HEK293T (cell line): Measurements from ENCODE around the gene OAS2.

Experiments
- CTCF ChIA-PET: fragments of 350-600 bp; formaldehyde crosslinking; extraction: SDS; loops from one replicate; lab custom pipeline; 2021; ENCODE audit warnings: antibody characterized with exemption, inconsistent platforms; lab: Yijun Ruan, JAX
- POLR2A ChIA-PET: fragments of 350-600 bp; formaldehyde crosslinking; extraction: SDS; loops from one replicate; lab custom pipeline; 2020; ENCODE audit warnings: antibody characterized with exemption, inconsistent platforms; lab: Yijun Ruan, JAX
- DNase-seq: peaks from one replicate; pipeline ENCODE4 v3.0.0; 2012; ENCODE audit warnings: mixed read lengths; ENCODE audit errors: extremely low spot score
- ARNT ChIP-seq: fragments of 450-650 bp; IDR thresholded peaks from 2 replicates; pipeline ENCODE4 v1.6.1; 2017; ENCODE audit warnings: mild to moderate bottlenecking
- BHLHE40 ChIP-seq: fragments of 450-650 bp; IDR thresholded peaks from 2 replicates; pipeline ENCODE4 v1.6.1; 2016; ENCODE audit warnings: mild to moderate bottlenecking, moderate library complexity, borderline replicate concordance
- CTBP1 ChIP-seq: fragments of 450-650 bp; IDR thresholded peaks from 2 replicates; pipeline ENCODE4 v1.6.1; 2016; ENCODE audit warnings: borderline replicate concordance
- ELF4 ChIP-seq: fragments of 450-650 bp; IDR thresholded peaks from 2 replicates; pipeline ENCODE4 v1.6.1; 2017; ENCODE audit warnings: antibody characterized with exemption
- FOXA1 ChIP-seq: fragments of 450-650 bp; IDR thresholded peaks from 2 replicates; pipeline ENCODE4 v1.6.1; 2016; ENCODE audit warnings: mild to moderate bottlenecking
- FOXK2 ChIP-seq: fragments of 450-650 bp; IDR thresholded peaks from 2 replicates; pipeline ENCODE4 v1.6.1; 2016; ENCODE audit warnings: mild to moderate bottlenecking
- FOXM1 ChIP-seq: fragments of 450-650 bp; IDR thresholded peaks from 2 replicates; pipeline ENCODE4 v1.6.1; 2017; ENCODE audit warnings: mild to moderate bottlenecking, borderline replicate concordance
- HDGF ChIP-seq: fragments of 450-650 bp; IDR thresholded peaks from 2 replicates; pipeline ENCODE4 v1.6.1; 2017; ENCODE audit warnings: antibody characterized with exemption, borderline replicate concordance
- L3MBTL2 ChIP-seq: fragments of 450-650 bp; conservative IDR thresholded peaks from 2 replicates; pipeline ENCODE4 v1.6.1; 2016; ENCODE audit warnings: mild to moderate bottlenecking
- LEF1 ChIP-seq: fragments of 450-650 bp; IDR thresholded peaks from 2 replicates; pipeline ENCODE4 v1.6.1; 2017; ENCODE audit warnings: mild to moderate bottlenecking, borderline replicate concordance
- NFRKB ChIP-seq: fragments of 450-650 bp; IDR thresholded peaks from 2 replicates; pipeline ENCODE4 v1.6.1; 2016; ENCODE audit warnings: mild to moderate bottlenecking, moderate library complexity
- PKNOX1 ChIP-seq: fragments of 450-650 bp; IDR thresholded peaks from 2 replicates; pipeline ENCODE4 v1.6.1; 2016
- SP1 ChIP-seq: fragments of 450-650 bp; IDR thresholded peaks from 2 replicates; pipeline ENCODE4 v1.6.1; 2017
- SUZ12 ChIP-seq: fragments of 450-650 bp; IDR thresholded peaks from 2 replicates; pipeline ENCODE4 v1.6.1; 2016; ENCODE audit warnings: mild to moderate bottlenecking
- TARDBP ChIP-seq: fragments of 450-650 bp; IDR thresholded peaks from 2 replicates; pipeline ENCODE4 v1.6.1; 2016
- ZNF384 ChIP-seq: fragments of 450-650 bp; IDR thresholded peaks from 2 replicates; pipeline ENCODE4 v1.6.1; 2016

Gene OAS2

GRCh38 chr12:113040722-113041171, 62.4 kb downstream of the OAS2 start:
- TF ChIP-seq ELF4 (no peak), PKNOX1 (no peak), BHLHE40 (no peak), LEF1 (no peak), L3MBTL2 (no peak), CTBP1 (no peak), TARDBP (no peak), SUZ12 (no peak), NFRKB (no peak), FOXM1 (no peak), FOXA1 (no peak)
- ChIA-PET CTCF (interaction anchor here (1.1 kb wide), 1 partner anchor 48 kb away, joined by 3 read pairs; no protein-coding TSS in a partner anchor), POLR2A (no interaction called here)
- no peak for DNase-seq

GRCh38 chr12:113041560-113041959, 63.2 kb downstream of the OAS2 start:
- CTCF ChIA-PET, result no interaction called here
- no peak for DNase-seq
- TF ChIP-seq ELF4, result no peak
- no peak for TF ChIP-seq SUZ12
- POLR2A ChIA-PET, result no interaction called here

- TF ChIP-seq SUZ12 (no peak), PKNOX1 (no peak), TARDBP (no peak), BHLHE40 (no peak), HDGF (no peak), CTBP1 (no peak), ARNT (no peak), ZNF384 (no peak), LEF1 (no peak), NFRKB (no peak), FOXK2 (no peak), FOXM1 (no peak), FOXA1 (no peak), SP1 (no peak), L3MBTL2 (no peak), ELF4 (no peak)
- CTCF ChIA-PET, result no interaction called here
- DNase-seq, result no peak
- POLR2A ChIA-PET, result no interaction called here
Measured at GRCh38 chr12:113043240-113043639, 64.9 kb downstream of the OAS2 start.

GRCh38 chr12:113044516-113044915, 66.2 kb downstream of the OAS2 start:
- ChIA-PET CTCF (no interaction called here), POLR2A (no interaction called here)
- no peak for TF ChIP-seq FOXM1
- TF ChIP-seq BHLHE40, result no peak
- no peak for TF ChIP-seq ZNF384
- TF ChIP-seq PKNOX1, result no peak
- TF ChIP-seq NFRKB, result no peak
- no peak for TF ChIP-seq SUZ12
- no peak for TF ChIP-seq HDGF
- no peak for TF ChIP-seq SP1
- TF ChIP-seq ARNT, result no peak
- no peak for TF ChIP-seq CTBP1
- TF ChIP-seq L3MBTL2, result no peak
- TF ChIP-seq ELF4, result no peak
- TF ChIP-seq FOXK2, result no peak
- TF ChIP-seq LEF1, result no peak
- no peak for DNase-seq

- peak; percentile 78 for DNase-seq
- ChIA-PET CTCF (interaction anchor here (0.6 to 0.9 kb wide), 5 partner anchors 17 to 104 kb away, joined by 3 to 9 read pairs (median 3); no protein-coding TSS in a partner anchor), POLR2A (no interaction called here)
- TF ChIP-seq FOXA1 (no peak), SP1 (no peak), CTBP1 (no peak), FOXK2 (no peak), TARDBP (no peak)
Measured at GRCh38 chr12:113048716-113049127, 70.4 kb downstream of the OAS2 start.

GRCh38 chr12:113049976-113050742, 71.8 kb downstream of the OAS2 start:
- peak; percentile 32 for DNase-seq
- POLR2A ChIA-PET, result no interaction called here
- CTCF ChIA-PET, result interaction anchor here (0.6 kb wide), 1 partner anchor 36 kb away, joined by 3 read pairs; no protein-coding TSS in a partner anchor
- TF ChIP-seq FOXK2, result no peak
- TF ChIP-seq LEF1, result no peak
- no peak for TF ChIP-seq HDGF
- no peak for TF ChIP-seq ARNT
- no peak for TF ChIP-seq L3MBTL2
- no peak for TF ChIP-seq ELF4
- no peak for TF ChIP-seq FOXA1
- TF ChIP-seq SP1, result no peak
- TF ChIP-seq NFRKB, result no peak
- no peak for TF ChIP-seq PKNOX1
- TF ChIP-seq TARDBP, result no peak
- no peak for TF ChIP-seq BHLHE40
- no peak for TF ChIP-seq CTBP1
- no peak for TF ChIP-seq SUZ12
- no peak for TF ChIP-seq FOXM1
- no peak for TF ChIP-seq ZNF384
